Panc1 (cell line): ENCODE measurements around the gene BAIAP3.

ENCODE experiments used
- TF ChIP-seq, protein P1 (sequence below): fragments of 450-650 bp; IDR thresholded peaks from 2 replicates; pipeline ENCODE4 v1.5.1; 2017; ENCODE audit warnings: mild to moderate bottlenecking
- TF ChIP-seq, protein P2 (sequence below), 2 experiments: IDR thresholded peaks; 2 replicates each; pipeline ENCODE4 v1.6.1; 2011 to 2012; ENCODE audit warnings: low read depth in 2 of 2, control low read depth in 1 of 2, low read length in 1 of 2, mild to moderate bottlenecking in 1 of 2, moderate library complexity in 1 of 2; ENCODE audit not compliant: insufficient read depth in 1 of 2

DNA sequence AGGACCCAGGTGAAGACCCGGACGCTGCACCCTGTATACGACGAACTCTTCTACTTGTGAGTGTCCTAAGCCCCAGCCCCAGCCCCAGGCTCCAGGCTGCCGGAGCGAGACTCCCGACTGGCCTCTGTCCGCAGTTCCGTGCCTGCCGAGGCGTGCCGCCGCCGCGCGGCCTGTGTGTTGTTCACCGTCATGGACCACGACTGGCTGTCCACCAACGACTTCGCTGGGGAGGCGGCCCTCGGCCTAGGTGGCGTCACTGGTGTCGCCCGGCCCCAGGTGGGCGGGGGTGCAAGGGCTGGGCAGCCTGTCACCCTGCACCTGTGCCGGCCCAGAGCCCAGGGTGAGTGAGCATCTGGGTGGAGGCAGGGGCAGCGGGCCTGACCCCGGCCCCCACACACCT, 14.5 kb downstream of the BAIAP3 start:
- TF ChIP-seq, protein P1, sequence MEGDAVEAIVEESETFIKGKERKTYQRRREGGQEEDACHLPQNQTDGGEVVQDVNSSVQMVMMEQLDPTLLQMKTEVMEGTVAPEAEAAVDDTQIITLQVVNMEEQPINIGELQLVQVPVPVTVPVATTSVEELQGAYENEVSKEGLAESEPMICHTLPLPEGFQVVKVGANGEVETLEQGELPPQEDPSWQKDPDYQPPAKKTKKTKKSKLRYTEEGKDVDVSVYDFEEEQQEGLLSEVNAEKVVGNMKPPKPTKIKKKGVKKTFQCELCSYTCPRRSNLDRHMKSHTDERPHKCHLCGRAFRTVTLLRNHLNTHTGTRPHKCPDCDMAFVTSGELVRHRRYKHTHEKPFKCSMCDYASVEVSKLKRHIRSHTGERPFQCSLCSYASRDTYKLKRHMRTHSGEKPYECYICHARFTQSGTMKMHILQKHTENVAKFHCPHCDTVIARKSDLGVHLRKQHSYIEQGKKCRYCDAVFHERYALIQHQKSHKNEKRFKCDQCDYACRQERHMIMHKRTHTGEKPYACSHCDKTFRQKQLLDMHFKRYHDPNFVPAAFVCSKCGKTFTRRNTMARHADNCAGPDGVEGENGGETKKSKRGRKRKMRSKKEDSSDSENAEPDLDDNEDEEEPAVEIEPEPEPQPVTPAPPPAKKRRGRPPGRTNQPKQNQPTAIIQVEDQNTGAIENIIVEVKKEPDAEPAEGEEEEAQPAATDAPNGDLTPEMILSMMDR, result no peak
- TF ChIP-seq, protein P2, sequence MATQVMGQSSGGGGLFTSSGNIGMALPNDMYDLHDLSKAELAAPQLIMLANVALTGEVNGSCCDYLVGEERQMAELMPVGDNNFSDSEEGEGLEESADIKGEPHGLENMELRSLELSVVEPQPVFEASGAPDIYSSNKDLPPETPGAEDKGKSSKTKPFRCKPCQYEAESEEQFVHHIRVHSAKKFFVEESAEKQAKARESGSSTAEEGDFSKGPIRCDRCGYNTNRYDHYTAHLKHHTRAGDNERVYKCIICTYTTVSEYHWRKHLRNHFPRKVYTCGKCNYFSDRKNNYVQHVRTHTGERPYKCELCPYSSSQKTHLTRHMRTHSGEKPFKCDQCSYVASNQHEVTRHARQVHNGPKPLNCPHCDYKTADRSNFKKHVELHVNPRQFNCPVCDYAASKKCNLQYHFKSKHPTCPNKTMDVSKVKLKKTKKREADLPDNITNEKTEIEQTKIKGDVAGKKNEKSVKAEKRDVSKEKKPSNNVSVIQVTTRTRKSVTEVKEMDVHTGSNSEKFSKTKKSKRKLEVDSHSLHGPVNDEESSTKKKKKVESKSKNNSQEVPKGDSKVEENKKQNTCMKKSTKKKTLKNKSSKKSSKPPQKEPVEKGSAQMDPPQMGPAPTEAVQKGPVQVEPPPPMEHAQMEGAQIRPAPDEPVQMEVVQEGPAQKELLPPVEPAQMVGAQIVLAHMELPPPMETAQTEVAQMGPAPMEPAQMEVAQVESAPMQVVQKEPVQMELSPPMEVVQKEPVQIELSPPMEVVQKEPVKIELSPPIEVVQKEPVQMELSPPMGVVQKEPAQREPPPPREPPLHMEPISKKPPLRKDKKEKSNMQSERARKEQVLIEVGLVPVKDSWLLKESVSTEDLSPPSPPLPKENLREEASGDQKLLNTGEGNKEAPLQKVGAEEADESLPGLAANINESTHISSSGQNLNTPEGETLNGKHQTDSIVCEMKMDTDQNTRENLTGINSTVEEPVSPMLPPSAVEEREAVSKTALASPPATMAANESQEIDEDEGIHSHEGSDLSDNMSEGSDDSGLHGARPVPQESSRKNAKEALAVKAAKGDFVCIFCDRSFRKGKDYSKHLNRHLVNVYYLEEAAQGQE (IDR thresholded peaks at IDR 0.05; ENCODE audit: insufficient read depth in 1 of 2, low read depth in 2 of 2, low read length in 1 of 2), result no peak
